IMR-90 (cell line): ENCODE results near the gene SLC17A4.

Experiments used
- BHLHE40 ChIP-seq: fragments of 150-350 bp; IDR thresholded peaks from 2 replicates; pipeline ENCODE4 v1.6.1; 2016; ENCODE audit warnings: mild to moderate bottlenecking, low read depth, low read length
- CEBPB ChIP-seq: IDR thresholded peaks from 2 replicates; pipeline ENCODE4 v1.6.1; 2012; ENCODE audit warnings: low read depth, low read length, improper control_type of control experiment
- CTCF ChIP-seq: conservative IDR thresholded peaks from 2 replicates; pipeline ENCODE4 v1.5.1; 2012; ENCODE audit warnings: mild to moderate bottlenecking, low read depth, low read length, improper control_type of control experiment
- ELK1 ChIP-seq: fragments of 150-350 bp; IDR thresholded peaks from 2 replicates; pipeline ENCODE4 v1.6.1; 2016; ENCODE audit warnings: low read depth, mild to moderate bottlenecking, low read length, moderate library complexity, borderline replicate concordance
- FOS ChIP-seq: fragments of 150-350 bp; IDR thresholded peaks from 2 replicates; pipeline ENCODE4 v1.6.1; 2016; ENCODE audit warnings: low read depth, low read length
- POLR2A ChIP-seq: IDR thresholded peaks from 2 replicates; pipeline ENCODE4 v1.6.1; 2012; ENCODE audit warnings: mild to moderate bottlenecking, low read depth, low read length
- RAD21 ChIP-seq: IDR thresholded peaks from 2 replicates; pipeline ENCODE4 v1.6.1; 2012; ENCODE audit warnings: low read length, improper control_type of control experiment
- USF2 ChIP-seq: fragments of 150-350 bp; IDR thresholded peaks from 2 replicates; pipeline ENCODE4 v1.6.1; 2017; ENCODE audit warnings: mild to moderate bottlenecking, antibody characterized with exemption, low read length, low read depth

GRCh38 chr6:25764611-25765010 is 10.1 kb downstream of the SLC17A4 start:
- no peak for TF ChIP-seq RAD21
- TF ChIP-seq CTCF = no peak
- TF ChIP-seq BHLHE40 = no peak
- TF ChIP-seq FOS = no peak
- no peak for TF ChIP-seq USF2
- TF ChIP-seq POLR2A = no peak
- no peak for TF ChIP-seq CEBPB
- no peak for TF ChIP-seq ELK1
